SK-N-SH (cell line): ENCODE measurements around the gene DDX51. TPM values are rescaled to one million over a fixed set of nuclear protein-coding genes. Genes with fewer than 3 reads are reported as not detected.

Source experiments
- CTCF ChIA-PET: fragments of 300-600, 350-600 bp; formaldehyde crosslinking; extraction: SDS; loops from one replicate; lab custom pipeline; 2021; lab: Yijun Ruan, JAX
- POLR2A ChIA-PET: fragments of 350-600 bp; sonication (Branson Sonifier 250); formaldehyde crosslinking; extraction: SDS; loops from one replicate; lab custom pipeline; 2020; ENCODE audit warnings: antibody characterized with exemption, inconsistent platforms; lab: Yijun Ruan, JAX
- DNase-seq: peaks from one replicate; pipeline ENCODE4 v3.0.0; 2012
- H2AFZ ChIP-seq: fragments of 200-600 bp; sonication (generic); 2 replicates; pipeline ENCODE4 v1.8.1; 2016; ENCODE audit warnings: antibody characterized with exemption, mild to moderate bottlenecking, low read depth
- H3F3A ChIP-seq: fragments of 200-600 bp; sonication (generic); replicated peaks from 2 replicates; pipeline ENCODE3; 2016; ENCODE audit warnings: antibody characterized with exemption, mild to moderate bottlenecking; ENCODE audit not compliant: insufficient read depth
- H3K27ac ChIP-seq, 2 experiments: fragments of 200-500 bp in 1 of 2; fragments of 200-600 bp in 1 of 2; sonication (Bioruptor generic) in 1 of 2; sonication (generic), shearing (Covaris generic) in 1 of 2; 2 replicates each; pipeline versions ENCODE4 v1.5.1 to v1.6.1; 2014 to 2016; ENCODE audit warnings: low read depth in 2 of 2, inconsistent platforms in 1 of 2, low read length in 1 of 2, mild to moderate bottlenecking in 1 of 2, mixed read lengths in 1 of 2
- H3K27me3 ChIP-seq: fragments of 200-600 bp; sonication (generic), shearing (Covaris generic); 2 replicates; pipeline ENCODE4 v1.6.1; 2016; ENCODE audit warnings: mixed run types; ENCODE audit not compliant: insufficient read depth
- H3K36me3 ChIP-seq, 2 experiments: fragments of 200-500 bp in 1 of 2; fragments of 200-600 bp in 1 of 2; sonication (Bioruptor generic) in 1 of 2; sonication (generic) in 1 of 2; replicated peaks in 1 of 2; 2 replicates each; pipeline versions ENCODE3 to v1.5.1; 2014 to 2016; ENCODE audit warnings: low read length in 1 of 2, mild to moderate bottlenecking in 1 of 2; ENCODE audit not compliant: insufficient read depth in 2 of 2, control insufficient read depth in 1 of 2
- H3K4me1 ChIP-seq, 2 experiments: fragments of 200-500 bp in 1 of 2; fragments of 200-600 bp in 1 of 2; sonication (Bioruptor generic) in 1 of 2; sonication (generic), shearing (Covaris generic) in 1 of 2; 2 replicates each; pipeline versions ENCODE4 v1.5.1 to v1.6.1; 2014 to 2016; ENCODE audit warnings: low read depth in 1 of 2, low read length in 1 of 2, mixed run types in 1 of 2; ENCODE audit not compliant: insufficient read depth in 2 of 2, control insufficient read depth in 1 of 2
- H3K4me2 ChIP-seq: fragments of 200-600 bp; sonication (generic), shearing (Covaris generic); 2 replicates; pipeline ENCODE4 v1.6.1; 2017; ENCODE audit warnings: mixed run types
- H3K4me3 ChIP-seq, 2 experiments: fragments of 200-500 bp in 1 of 2; fragments of 200-600 bp in 1 of 2; sonication (Bioruptor generic) in 1 of 2; sonication (generic), shearing (Covaris generic) in 1 of 2; 2 replicates each; pipeline versions ENCODE4 v1.5.1 to v1.8.1; 2014 to 2016; ENCODE audit warnings: low read depth in 2 of 2, inconsistent platforms in 1 of 2, low read length in 1 of 2, mild to moderate bottlenecking in 1 of 2, mixed read lengths in 1 of 2, moderate library complexity in 1 of 2
- H3K79me2 ChIP-seq: fragments of 200-600 bp; sonication (generic); 2 replicates; pipeline ENCODE4 v1.8.1; 2017; ENCODE audit warnings: mild to moderate bottlenecking; ENCODE audit not compliant: insufficient read depth
- H3K9ac ChIP-seq: fragments of 200-600 bp; sonication (generic); 2 replicates; pipeline ENCODE4 v1.6.1; 2017; ENCODE audit warnings: mixed run types
- H3K9me2 ChIP-seq: fragments of 200-600 bp; sonication (generic); 2 replicates; pipeline ENCODE4 v1.6.1; 2017; ENCODE audit warnings: mixed run types
- H3K9me3 ChIP-seq: fragments of 200-600 bp; sonication (generic); 2 replicates; pipeline ENCODE4 v1.6.1; 2017; ENCODE audit warnings: mixed run types, mild to moderate bottlenecking, moderate library complexity
- H4K20me1 ChIP-seq: fragments of 200-600 bp; sonication (generic); 2 replicates; pipeline ENCODE4 v1.6.1; 2017; ENCODE audit warnings: mild to moderate bottlenecking, mixed run types; ENCODE audit not compliant: insufficient read depth
- ELF1 ChIP-seq: IDR thresholded peaks from 2 replicates; pipeline ENCODE4 v1.4.0; 2012
- EP300 ChIP-seq, 2 experiments: IDR thresholded peaks; 2 replicates each; pipeline versions ENCODE4 v1.4.0 to v1.6.1; 2012; ENCODE audit warnings: borderline replicate concordance in 1 of 2, low read depth in 1 of 2, low read length in 1 of 2
- FOSL2 ChIP-seq: IDR thresholded peaks from 2 replicates; pipeline ENCODE4 v1.4.0; 2012; ENCODE audit warnings: low read depth, mild to moderate bottlenecking, moderate library complexity, borderline replicate concordance
- FOXM1 ChIP-seq: IDR thresholded peaks from 2 replicates; pipeline ENCODE4 v1.4.0; 2012; ENCODE audit warnings: low read depth, mild to moderate bottlenecking
- GABPA ChIP-seq: IDR thresholded peaks from 2 replicates; pipeline ENCODE4 v1.4.0; 2012; ENCODE audit warnings: low read depth, mild to moderate bottlenecking
- GATA2 ChIP-seq: sonication (generic); formaldehyde crosslinking; IDR thresholded peaks from 2 replicates; pipeline ENCODE4 v1.5.0; 2020; ENCODE audit warnings: mild to moderate bottlenecking, missing genetic modification reagents
- MEF2A ChIP-seq: IDR thresholded peaks from 2 replicates; pipeline ENCODE4 v1.4.0; 2012; ENCODE audit warnings: low read depth, borderline replicate concordance
- MXI1 ChIP-seq: IDR thresholded peaks from 2 replicates; pipeline ENCODE4 v1.6.1; 2012; ENCODE audit warnings: mild to moderate bottlenecking, low read depth, low read length, improper control_type of control experiment
- RXRA ChIP-seq: IDR thresholded peaks from 2 replicates; pipeline ENCODE4 v1.4.0; 2012; ENCODE audit warnings: low read depth, mild to moderate bottlenecking, borderline replicate concordance
- SIN3A ChIP-seq: IDR thresholded peaks from 2 replicates; pipeline ENCODE4 v1.6.1; 2012; ENCODE audit warnings: low read depth, mild to moderate bottlenecking, low read length, moderate library complexity, borderline replicate concordance
- TCF12 ChIP-seq: IDR thresholded peaks from 2 replicates; pipeline ENCODE4 v1.4.0; 2012
- USF1 ChIP-seq: IDR thresholded peaks from 2 replicates; pipeline ENCODE4 v1.4.0; 2012; ENCODE audit warnings: low read depth, borderline replicate concordance
- USF2 ChIP-seq: fragments of 150-350 bp; IDR thresholded peaks from 2 replicates; pipeline ENCODE4 v1.6.1; 2017; ENCODE audit warnings: antibody characterized with exemption, low read length, low read depth, borderline replicate concordance
- YY1 ChIP-seq: IDR thresholded peaks from 2 replicates; pipeline ENCODE4 v1.4.0; 2012; ENCODE audit warnings: low read depth, mild to moderate bottlenecking
- WGBS: methylation state at CpG from one replicate; pipeline ENCODE4 v1.1.6; 2017; ENCODE audit warnings: low lambda C conversion rate; 5-methylcytosine and 5-hydroxymethylcytosine counted together
- polyA plus RNA-seq, 3 experiments: library from polyadenylated mRNA; depleted of rRNA; stranded (reverse); fragments of >200 nt; gene quantifications; 2 replicates each; pipeline ENCODE4 v1.2.3, GENCODE V29; 2012

DDX51 gene
- polyA plus RNA-seq, 1 of the 3 experiments (the other 2 are of a cell fraction) = 17.3 TPM

- TF ChIP-seq YY1 (no peak), FOSL2 (no peak)
- POLR2A ChIA-PET = no interaction called here
- Histone ChIP-seq H3F3A (peaks cover 3% of the 10 kb centered on the region), H3K27ac (no peak overlapping the region), H3K27me3 (peaks cover 72% of the 10 kb centered on the region), H3K4me2 (no peak overlapping the region), H3K9ac (no peak overlapping the region), H3K79me2 (no peaks in the 10 kb centered on the region), H3K4me1 (peaks cover 0 to 7% of the 10 kb centered on the region in 2 experiments; a peak in 1 of 4 replicates), H4K20me1 (0 out of 2 replicates have a peak, but pooled peaks cover 3% of the 10 kb centered on the region), H2AFZ (no peak overlapping the region), H3K36me3 (no peaks in the 10 kb centered on the region), H3K4me3 (no peak overlapping the region), H3K9me3 (no peaks in the 10 kb centered on the region), H3K9me2 (no peaks in the 10 kb centered on the region)
- no peak for DNase-seq
- CTCF ChIA-PET = no interaction called here
- WGBS = 0% methylated on average over 1 of the region's 17 CpGs
Measured at GRCh38 chr12:132169376-132169775, 25.3 kb upstream of the DDX51 start.

GRCh38 chr12:132168311-132169031 is 24.4 kb upstream of the DDX51 start:
- Histone ChIP-seq H3K27ac (no peak overlapping the region), H3K9me3 (no peaks in the 10 kb centered on the region), H3K9me2 (no peaks in the 10 kb centered on the region), H3K4me2 (no peak overlapping the region), H3K79me2 (no peaks in the 10 kb centered on the region), H3K4me3 (no peak overlapping the region), H3K27me3 (peaks cover 72% of the 10 kb centered on the region), H3K9ac (no peak overlapping the region), H4K20me1 (0 out of 2 replicates have a peak, but pooled peaks cover 3% of the 10 kb centered on the region), H2AFZ (no peak overlapping the region), H3K4me1 (peaks cover 0 to 7% of the 10 kb centered on the region in 2 experiments; a peak in 1 of 4 replicates), H3K36me3 (no peaks in the 10 kb centered on the region), H3F3A (peaks cover 3% of the 10 kb centered on the region)
- ChIA-PET POLR2A (no interaction called here), CTCF (interaction anchor here (0.6 to 1.8 kb wide), 3 partner anchors 15 to 246 kb away, joined by 3 to 12 read pairs (median 7); no protein-coding TSS in a partner anchor)
- DNase-seq = no peak
- 53% methylated on average over 14 of the region's 31 CpGs for WGBS
- TF ChIP-seq FOXM1 (no peak), USF1 (no peak), ELF1 (no peak), MEF2A (no peak), GATA2 (no peak), SIN3A (no peak), EP300 (IDR thresholded peaks at IDR 0.05; ENCODE audit: borderline replicate concordance in 1 of 2, low read depth in 1 of 2, low read length in 1 of 2) (no peak), TCF12 (no peak), USF2 (no peak), MXI1 (no peak), FOSL2 (no peak), GABPA (no peak), RXRA (no peak)
